Esophagus muscularis mucosa (tissue), 4 donors: ENCODE measurements around the gene CELSR1. TPM values are rescaled to one million over a fixed set of nuclear protein-coding genes. Genes with fewer than 3 reads are reported as not detected.

Experiments
- DNase-seq: peaks from one replicate; pipeline ENCODE4 v3.0.0-alpha.2; 2017; ENCODE audit errors: extremely low spot score
- H3K27ac ChIP-seq, 4 donors: fragments of 200-600 bp; sonication (generic); replicated peaks in 1 of 4; 1 replicate in 3 of 4; 2 replicates in 1 of 4; pipeline ENCODE4 v1.5.1; 2016 to 2019; ENCODE audit warnings: mild to moderate bottlenecking in 1 of 4
- H3K27me3 ChIP-seq, 4 donors: fragments of 200-600 bp; sonication (generic); one replicate each; pipeline versions ENCODE4 v1.5.1 to v1.6.0; 2016 to 2019
- H3K36me3 ChIP-seq, 4 donors: fragments of 200-600 bp; sonication (generic); one replicate each; pipeline ENCODE4 v1.5.1; 2016 to 2019
- H3K4me1 ChIP-seq, 4 donors: fragments of 200-600 bp; sonication (generic); one replicate each; pipeline ENCODE4 v1.5.1; 2016 to 2019
- H3K4me3 ChIP-seq, 4 donors: fragments of 200-600 bp; sonication (generic); 1 replicate in 2 of 4; 2 replicates in 2 of 4; pipeline ENCODE4 v1.5.1; 2016 to 2019; ENCODE audit warnings: mild to moderate bottlenecking in 4 of 4, moderate library complexity in 1 of 4
- H3K9me3 ChIP-seq, 4 donors: fragments of 200-600 bp; sonication (generic); 1 replicate in 3 of 4; 2 replicates in 1 of 4; pipeline ENCODE4 v1.5.1; 2016 to 2019
- EP300 ChIP-seq: sonication (generic); formaldehyde crosslinking; IDR thresholded peaks from one replicate; pipeline ENCODE4 v1.6.1; 2017; ENCODE audit warnings: antibody characterized with exemption
- POLR2A ChIP-seq: fragments of 450-650 bp; IDR thresholded peaks from one replicate; pipeline ENCODE4 v1.6.1; 2017; ENCODE audit warnings: antibody characterized with exemption, moderate library complexity, mild to moderate bottlenecking, low read depth
- POLR2AphosphoS5 ChIP-seq, 2 donors: sonication (generic); formaldehyde crosslinking; IDR thresholded peaks; one replicate each; pipeline ENCODE4 v1.6.1; 2017; ENCODE audit warnings: antibody characterized with exemption in 2 of 2
- WGBS: methylation state at CpG from one replicate; pipeline ENCODE4 v1.1.5; 2018; 5-methylcytosine and 5-hydroxymethylcytosine counted together
- intact Hi-C: fragments of 100-400 bp; cut with DNase I; formaldehyde crosslinking; loops from one replicate; pipeline ENCODE4 v1.15.1; 2023
- total RNA-seq, 4 donors: library from RNA; depleted of rRNA; stranded (reverse); fragments of >200 nt; gene quantifications; one replicate each; pipeline versions ENCODE4 v1.1.0 to v1.2.1, GENCODE V29; 2016
- TF ChIP-seq, protein P1 (sequence below), 3 experiments: fragments of 200-600 bp in 2 of 3; fragments of 450-650 bp in 1 of 3; sonication (generic) in 2 of 3; IDR thresholded peaks; one replicate each; pipeline ENCODE4 v1.5.1; 2017 to 2019; ENCODE audit warnings: antibody characterized with exemption in 3 of 3, mild to moderate bottlenecking in 2 of 3, moderate library complexity in 1 of 3

Gene CELSR1
- total RNA-seq, 4 donors from 2014 or later: 2.5 to 2.7 (median 2.6) TPM

DNA sequence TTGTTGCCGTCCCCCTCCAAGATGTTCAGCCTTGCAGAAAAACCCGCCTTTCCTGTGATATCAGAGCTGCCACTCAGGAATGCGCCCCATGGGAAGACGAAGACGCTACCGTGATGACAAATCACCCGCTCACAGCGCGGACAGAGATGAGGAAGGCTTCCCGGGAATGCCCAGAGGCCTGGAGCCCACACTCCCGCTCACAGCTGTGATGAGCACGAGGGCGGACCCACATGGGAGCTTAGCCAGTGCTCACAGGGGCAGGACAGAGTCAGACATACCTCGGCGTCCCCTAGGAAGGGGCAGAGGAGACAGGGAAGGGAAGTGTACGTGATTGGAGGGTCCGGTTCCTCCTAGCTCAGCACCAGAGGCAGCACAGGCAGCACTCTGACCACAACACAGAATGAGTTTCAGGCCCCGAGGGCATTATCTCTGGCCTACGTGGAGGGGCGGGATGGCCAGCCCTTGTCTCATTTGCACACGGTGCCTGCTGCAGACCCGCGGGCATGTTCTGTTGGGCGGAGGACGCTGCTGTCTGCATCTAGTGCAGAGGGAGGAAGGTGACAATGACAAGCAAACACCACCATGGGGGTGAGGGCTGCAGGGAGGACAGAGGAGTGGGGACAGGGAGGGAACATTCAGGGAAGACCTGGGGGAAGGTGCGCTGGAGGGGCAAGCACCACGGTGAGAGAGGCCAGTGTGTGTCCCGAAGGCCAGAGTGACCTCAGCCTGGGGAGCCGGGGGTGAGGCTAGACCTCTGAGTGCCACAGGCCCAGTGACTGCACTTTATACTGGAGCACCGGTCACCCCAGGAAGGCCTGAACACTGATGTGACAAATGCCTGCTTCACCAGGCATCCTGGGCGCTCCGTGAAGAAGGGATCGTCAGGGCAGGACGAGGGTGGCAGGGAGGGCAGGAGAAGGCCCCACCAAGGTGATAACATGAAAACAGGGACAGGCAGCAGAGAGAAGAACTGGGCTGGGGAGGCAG, 79.6 kb downstream of the CELSR1 start:
- intact Hi-C loops: no loop called here
- no peak for DNase-seq
- TF ChIP-seq POLR2AphosphoS5 (IDR thresholded peaks at IDR 0.05) (no peak), EP300 (no peak), POLR2A (no peak)
- TF ChIP-seq, protein P1, sequence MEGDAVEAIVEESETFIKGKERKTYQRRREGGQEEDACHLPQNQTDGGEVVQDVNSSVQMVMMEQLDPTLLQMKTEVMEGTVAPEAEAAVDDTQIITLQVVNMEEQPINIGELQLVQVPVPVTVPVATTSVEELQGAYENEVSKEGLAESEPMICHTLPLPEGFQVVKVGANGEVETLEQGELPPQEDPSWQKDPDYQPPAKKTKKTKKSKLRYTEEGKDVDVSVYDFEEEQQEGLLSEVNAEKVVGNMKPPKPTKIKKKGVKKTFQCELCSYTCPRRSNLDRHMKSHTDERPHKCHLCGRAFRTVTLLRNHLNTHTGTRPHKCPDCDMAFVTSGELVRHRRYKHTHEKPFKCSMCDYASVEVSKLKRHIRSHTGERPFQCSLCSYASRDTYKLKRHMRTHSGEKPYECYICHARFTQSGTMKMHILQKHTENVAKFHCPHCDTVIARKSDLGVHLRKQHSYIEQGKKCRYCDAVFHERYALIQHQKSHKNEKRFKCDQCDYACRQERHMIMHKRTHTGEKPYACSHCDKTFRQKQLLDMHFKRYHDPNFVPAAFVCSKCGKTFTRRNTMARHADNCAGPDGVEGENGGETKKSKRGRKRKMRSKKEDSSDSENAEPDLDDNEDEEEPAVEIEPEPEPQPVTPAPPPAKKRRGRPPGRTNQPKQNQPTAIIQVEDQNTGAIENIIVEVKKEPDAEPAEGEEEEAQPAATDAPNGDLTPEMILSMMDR (IDR thresholded peaks at IDR 0.05): no peak
- Histone ChIP-seq H3K4me3 (no peak overlapping the region), H3K4me1 (peaks cover 0 to 5% (median 0%) of the 10 kb centered on the region in 4 donors), H3K9me3 (no peaks in the 10 kb centered on the region), H3K27ac (no peak overlapping the region), H3K36me3 (peaks cover 0 to 8% (median 0%) of the 10 kb centered on the region in 4 donors), H3K27me3 (peaks cover 0 to 7% (median 0%) of the 10 kb centered on the region in 4 donors)
- WGBS: 83% methylated on average over 33 of the region's 34 CpGs

DNA sequence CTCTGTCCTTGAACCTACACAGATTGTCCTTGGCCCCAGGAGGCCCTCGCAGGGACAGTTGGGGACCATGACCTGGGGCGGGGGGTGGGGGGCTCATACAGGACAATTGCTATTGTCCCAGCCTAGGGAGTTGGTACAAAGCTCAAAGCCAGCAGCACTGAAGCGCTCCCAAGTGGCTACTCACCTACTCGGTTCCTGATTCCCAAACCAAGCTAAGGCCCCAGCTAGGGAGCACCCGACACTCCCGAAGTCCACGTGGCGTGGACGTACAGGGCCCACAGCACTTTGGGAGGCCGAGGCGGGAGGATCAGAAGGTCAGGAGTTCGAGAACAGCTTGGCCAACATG, 80.6 kb downstream of the CELSR1 start:
- Histone ChIP-seq H3K9me3 (no peaks in the 10 kb centered on the region), H3K27ac (no peak overlapping the region), H3K36me3 (peaks cover 0 to 2% (median 0%) of the 10 kb centered on the region in 4 donors), H3K4me1 (peaks cover 0 to 15% (median 0%) of the 10 kb centered on the region in 4 donors), H3K27me3 (peaks cover 0 to 15% (median 0%) of the 10 kb centered on the region in 4 donors), H3K4me3 (no peak overlapping the region)
- WGBS: 96% methylated on average over 10 of the region's 12 CpGs
- DNase-seq: no peak
- TF ChIP-seq POLR2AphosphoS5 (IDR thresholded peaks at IDR 0.05) (no peak), EP300 (no peak)
- intact Hi-C loops: no loop called here

DNA sequence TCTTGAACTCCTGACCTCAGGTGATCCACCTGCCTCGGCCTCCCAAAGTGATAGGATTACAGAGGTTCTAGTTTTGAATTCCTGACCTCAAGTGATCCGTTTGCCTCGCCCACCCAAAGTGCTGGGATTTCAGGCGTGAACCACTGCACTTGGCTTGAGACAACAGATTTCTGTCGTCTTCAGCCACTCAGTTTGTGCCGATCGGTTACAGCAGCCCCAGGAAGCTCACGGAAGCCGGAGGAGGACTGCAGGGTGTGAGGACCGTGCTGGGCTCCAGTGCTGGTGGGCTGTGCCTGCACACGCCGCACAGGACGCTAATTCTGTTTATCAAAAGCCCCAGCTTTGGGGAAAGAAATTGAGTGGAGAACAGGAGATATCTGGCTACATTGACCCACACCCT, 82.0 kb downstream of the CELSR1 start:
- intact Hi-C loops: no loop called here
- WGBS: 88% methylated on average over 13 of the region's 13 CpGs
- peaks cover 0 to 21% (median 0%) of the 10 kb centered on the region in 4 donors for H3K27me3 ChIP-seq

DNA sequence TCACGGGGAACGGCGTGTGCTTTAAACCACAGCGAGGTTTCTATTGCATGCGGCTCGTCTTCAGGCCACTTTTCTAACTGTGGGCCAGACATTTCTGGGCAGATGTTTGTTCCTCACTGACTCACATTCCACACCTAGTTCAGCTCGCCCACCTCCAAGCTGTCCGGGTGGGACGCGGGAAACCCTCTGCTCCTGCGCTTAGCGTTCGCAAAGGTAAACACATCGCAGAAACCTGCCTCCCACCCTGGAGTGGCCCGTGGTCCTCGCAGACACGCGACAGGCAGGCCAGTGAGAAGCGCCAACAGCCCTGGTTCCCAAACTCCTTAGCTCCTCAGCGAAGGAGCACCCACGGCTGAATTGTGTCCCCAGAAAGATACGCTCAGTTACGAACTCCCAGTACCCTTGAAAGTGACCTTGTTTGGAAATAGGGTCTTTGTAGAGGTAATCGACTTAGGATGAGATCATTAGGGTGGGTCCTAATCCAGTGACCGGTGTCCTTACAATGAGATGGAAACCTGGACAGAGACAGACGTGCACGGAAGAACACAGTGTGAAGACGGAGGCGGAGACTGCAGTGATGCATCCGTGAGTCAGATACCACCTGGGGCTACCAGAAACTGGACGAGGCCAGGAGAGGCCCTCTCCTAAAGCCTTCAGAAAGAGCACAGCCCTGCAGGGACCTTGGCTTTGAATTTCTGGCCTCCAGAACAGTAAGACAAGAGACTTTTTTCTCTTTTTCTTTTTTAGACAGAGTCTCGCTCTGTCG, 82.7 kb downstream of the CELSR1 start:
- DNase-seq: no peak
- H3K27me3 ChIP-seq: peaks cover 0 to 21% (median 0%) of the 10 kb centered on the region in 4 donors
- H3K4me3 ChIP-seq: no peak overlapping the region
- intact Hi-C loops: no loop called here
- no peaks in the 10 kb centered on the region for H3K9me3 ChIP-seq
- H3K4me1 ChIP-seq: peaks cover 0 to 15% (median 0%) of the 10 kb centered on the region in 4 donors
- no peak overlapping the region for H3K27ac ChIP-seq
- WGBS: 85% methylated on average over 32 of the region's 33 CpGs
- no peaks in the 10 kb centered on the region for H3K36me3 ChIP-seq
- TF ChIP-seq, protein P1 (IDR thresholded peaks at IDR 0.05): no peak
- TF ChIP-seq POLR2A: no peak
- TF ChIP-seq EP300: no peak
- TF ChIP-seq POLR2AphosphoS5 (IDR thresholded peaks at IDR 0.05): no peak

More for the DNA sequence above, 82.0 kb downstream of the CELSR1 start:
- TF ChIP-seq, protein P1 (IDR thresholded peaks at IDR 0.05): no peak
- TF ChIP-seq POLR2AphosphoS5 (IDR thresholded peaks at IDR 0.05) (no peak), POLR2A (no peak), EP300 (no peak)
- Histone ChIP-seq H3K36me3 (no peaks in the 10 kb centered on the region), H3K9me3 (no peaks in the 10 kb centered on the region), H3K4me3 (no peak overlapping the region), H3K4me1 (peaks cover 0 to 15% (median 0%) of the 10 kb centered on the region in 4 donors), H3K27ac (no peak overlapping the region)
- no peak for DNase-seq
